Measurements from ENCODE around the gene LMF2.
"Not testable (repeated sequence)": the region's sequence is repeated elsewhere in the genome, so short reads cannot be mapped to it uniquely, and the experiment has no call there.

Gene LMF2

DNA sequence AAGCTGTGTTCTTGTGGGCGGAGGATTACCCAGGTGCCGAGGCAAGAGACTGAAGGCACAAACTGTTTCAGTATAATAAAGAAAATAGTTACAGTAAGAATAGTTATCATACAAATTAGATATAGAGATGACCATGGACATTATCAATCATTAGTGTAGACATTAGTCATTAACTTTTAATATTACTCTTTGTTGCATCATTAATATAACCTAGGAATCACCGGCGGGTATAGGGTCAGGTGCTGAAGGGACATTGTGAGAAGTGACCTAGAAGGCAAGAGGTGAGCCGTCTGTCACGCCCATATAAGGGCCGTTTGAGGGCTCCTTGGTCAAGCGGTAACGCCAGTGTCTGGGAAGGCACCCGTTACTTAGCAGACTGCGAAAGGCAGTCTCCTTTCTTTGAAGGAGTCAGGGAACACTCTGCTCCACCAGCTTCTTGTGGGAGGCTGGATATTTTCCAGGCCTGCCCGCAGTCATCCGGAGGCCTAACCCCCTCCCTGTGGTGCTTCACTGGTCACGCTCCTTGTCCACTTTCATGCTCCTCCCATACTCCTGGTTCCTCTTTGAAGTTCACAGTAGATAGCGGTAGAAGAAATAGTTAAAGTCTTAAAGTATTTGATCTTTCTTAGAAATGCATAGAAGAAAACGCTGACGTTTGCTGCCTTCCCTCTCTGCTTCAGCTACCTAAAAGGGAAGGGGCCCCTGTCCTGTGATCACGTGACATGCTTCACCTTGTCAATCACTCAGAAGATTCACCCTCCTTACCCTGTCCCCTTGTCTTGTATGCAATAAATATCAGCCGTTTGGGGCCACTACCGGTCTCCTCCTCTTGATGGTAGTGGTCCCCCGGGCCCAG, 26.6 kb upstream of the LMF2 start:
- not testable (repeated sequence) for DNase-seq

DNA sequence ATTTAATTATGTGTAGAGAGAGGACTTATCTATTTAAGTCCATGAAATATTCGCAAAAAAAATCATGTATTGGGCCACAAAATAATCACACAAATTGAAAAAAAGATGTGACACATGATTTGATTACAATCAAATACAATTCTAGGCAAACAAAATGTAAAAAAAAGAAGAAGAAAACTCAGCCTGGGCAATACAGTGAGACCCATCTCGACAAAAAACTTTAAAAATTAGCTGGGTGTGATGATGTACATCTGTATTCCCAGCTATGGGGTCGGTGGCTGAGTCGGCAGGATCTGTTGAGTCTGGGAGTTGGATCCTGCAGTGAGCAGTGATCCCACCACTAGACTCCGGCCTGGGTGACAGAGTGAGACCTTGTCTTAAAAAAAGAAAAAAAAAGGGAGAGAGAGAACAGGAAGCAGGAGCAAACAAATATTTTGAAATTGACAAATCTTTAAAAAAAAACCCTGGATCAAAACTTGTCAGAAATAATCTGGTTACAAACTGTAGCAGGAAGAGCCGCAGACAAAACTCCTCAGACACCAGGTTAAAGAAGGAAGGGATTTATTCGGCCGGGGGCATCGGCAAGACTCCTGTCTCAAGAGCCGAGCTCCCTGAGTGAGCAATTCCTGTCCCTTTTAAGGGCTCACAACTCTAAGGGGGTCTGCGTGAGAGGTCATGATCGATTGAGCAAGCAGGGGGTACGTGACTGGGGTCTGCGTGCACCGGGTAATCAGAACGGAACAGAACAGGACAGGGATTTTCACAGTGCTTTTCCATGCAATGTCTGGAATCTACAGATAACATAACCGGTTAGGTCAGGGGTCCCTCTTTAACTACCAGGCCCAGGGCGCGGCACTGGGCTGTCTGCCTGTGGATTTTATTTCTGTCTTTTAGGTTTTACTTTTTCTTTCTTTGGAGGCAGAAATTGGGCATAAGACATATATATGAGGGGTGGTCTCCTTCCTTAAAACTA, 25.6 kb upstream of the LMF2 start:
- no peak for DNase-seq

DNA sequence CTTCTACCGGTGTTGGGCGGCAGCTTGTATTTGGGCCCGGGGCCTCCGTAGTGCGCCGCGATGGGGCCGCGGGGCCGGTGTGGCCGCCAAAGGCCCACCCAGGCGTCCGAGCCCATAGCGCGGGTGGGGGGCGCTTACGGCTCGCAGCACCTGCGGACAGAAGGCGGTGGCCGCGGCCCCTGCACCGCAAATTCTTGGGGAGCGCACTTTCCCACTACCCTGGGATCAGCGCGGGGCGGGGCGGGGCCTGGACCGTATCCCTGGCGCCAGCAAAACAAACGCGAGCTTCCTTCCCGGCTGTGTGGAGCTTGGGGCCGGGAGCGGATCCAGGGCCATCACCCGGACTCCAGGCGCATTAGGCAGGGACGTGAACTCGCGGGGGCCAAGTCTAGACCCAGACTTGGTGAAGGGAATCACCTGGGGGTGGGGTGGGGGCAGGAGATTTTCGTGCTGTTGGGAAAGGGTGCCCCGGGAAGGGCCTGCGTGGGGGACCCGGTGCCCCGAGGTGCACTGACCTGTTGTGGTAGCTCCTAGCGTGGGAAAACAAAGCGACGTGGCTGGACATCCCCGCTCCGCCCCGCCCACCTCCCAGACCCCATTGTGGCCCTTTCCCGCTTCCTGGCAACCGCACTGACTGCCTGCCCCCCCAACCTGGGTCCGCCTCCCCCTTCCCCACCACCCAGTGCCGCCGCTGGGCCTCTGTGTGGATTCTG, 24.6 kb upstream of the LMF2 start:
- no peak for DNase-seq

DNA sequence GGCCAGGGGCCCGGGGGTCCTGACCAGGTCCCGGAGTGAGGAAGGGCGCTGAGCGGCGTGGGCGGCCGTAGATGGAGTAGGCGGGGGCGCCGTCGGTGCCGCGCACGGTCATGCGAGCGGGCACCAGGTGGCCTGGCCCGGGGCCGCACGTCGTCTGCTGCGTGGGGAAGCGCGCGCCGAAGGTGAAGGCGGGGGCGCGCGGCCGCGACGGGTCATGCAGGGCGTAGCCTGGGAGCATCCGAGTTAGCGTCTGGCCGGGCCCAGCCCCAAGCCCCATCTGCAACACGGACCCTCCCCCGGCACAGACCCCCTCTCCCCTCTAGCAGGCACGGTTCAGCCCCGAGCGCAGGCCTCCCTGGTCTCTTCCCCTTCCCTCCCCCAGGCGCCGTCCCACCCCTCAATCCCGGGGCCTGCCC, 24.1 kb upstream of the LMF2 start:
- peak; percentile 39 for DNase-seq

DNA sequence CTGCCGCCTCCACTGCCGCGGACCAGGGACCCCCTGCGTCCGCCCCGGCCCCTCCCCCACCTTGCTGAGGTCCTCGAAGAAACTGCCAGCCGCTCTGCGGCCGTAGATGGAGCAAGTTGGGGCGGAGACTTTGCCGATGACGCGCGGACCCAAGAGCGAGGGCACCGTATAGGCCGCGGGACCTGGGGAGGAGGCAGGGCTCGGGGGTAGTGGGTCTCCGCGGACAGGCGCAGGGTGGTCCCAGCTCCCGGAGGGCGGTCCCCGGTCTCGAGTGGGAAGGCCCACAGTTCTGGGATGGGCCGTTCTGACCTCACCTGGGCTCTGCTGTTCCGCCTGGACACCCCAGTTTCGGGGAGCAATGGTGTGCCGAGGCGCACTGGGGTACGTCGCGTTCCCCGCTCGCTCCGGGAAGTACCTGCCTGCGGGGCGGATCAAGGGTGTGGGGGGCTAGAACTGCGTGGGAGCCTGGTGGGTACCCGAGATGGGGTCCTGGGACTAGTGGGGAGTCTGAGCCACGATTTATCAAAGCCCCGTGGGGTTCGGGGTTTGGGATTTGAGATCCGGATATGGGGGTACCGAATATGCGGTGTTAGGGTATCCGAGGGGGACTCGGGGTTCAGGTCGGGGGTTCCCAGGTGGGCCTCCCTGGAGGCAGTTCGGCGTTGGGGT, 23.5 kb upstream of the LMF2 start:
- peak; percentile 57 for DNase-seq

DNA sequence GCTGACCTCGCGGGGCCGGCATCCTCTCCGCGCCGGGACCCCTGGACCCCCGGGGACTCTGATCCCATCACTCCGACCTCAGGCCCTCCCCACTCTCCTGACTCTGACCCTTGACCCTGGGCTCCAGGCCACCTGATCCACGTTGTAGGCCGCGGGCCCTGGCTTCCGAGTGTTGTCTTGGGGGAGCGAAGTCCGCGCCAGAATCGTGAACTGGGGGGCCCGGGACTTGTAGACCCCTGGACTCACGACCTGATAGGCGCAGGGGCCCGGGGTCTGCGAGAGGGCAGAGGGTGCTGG, 23.0 kb upstream of the LMF2 start:
- no peak for DNase-seq

DNA sequence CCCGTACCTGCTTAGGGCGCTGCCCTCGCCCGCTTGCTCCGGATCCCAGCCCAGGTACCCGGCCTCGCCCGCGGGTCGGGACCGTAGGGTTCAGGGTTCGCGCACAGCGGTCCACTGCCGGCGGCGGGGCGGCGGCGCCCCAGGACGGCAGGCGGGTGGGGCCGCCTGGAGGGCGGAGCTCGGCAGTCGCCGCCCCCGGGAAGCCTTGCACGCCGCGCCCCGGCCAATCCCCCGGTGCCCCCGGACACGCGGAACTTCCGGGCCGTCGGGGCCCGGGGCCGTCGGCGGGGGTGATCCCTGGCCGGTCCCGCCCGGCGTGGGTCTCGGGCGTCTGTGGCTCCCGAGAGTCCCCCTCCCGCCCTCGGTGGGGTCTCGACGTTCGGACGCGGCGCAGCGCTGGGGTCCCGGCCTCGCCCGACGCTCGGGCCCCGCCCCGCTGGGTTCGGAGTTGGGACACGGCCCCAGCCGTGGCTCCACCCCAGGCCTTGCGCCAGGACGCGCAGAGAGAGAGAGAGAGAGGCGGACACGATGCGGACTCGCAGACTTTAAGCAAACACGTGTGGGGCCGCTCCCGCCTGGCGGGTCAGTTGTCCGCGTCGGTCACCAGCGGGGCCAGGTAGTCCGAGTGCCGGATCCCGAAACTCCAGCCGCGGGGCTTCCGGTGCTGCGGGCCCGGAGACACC, 22.5 kb upstream of the LMF2 start, which contains the start of gene TYMP:
Gene TYMP, minus strand, starts transcription at position 116 of the 683 bp plus-strand sequence. CDS start 303 bp downstream, outside the sequence.
- DNase-seq, result peak; percentile 54

DNA sequence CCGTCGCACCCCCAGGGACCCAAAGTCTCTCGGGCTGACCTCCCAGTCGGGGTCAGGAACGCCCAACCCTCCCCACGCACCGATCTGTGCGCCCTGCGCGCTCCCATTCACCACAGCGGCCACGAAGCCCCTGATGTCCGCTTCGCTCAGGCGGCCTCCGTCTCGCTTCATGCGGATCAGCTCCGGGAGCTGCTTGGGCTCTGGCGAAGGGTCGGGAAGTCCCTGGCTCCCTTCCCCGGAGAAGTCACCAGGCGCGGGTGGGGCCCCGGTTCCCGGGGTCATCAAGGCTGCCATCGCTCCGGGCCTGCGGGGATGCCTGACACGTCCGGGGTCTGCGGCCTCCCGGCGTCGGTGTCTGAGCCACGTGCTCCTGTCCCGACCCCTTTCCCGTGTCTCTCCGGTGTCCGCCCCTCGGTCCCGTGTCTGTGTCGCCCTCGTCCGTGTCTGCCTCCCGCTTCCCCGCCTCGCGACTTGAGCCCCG, 22.0 kb upstream of the LMF2 start:
- no peak for DNase-seq

DNA sequence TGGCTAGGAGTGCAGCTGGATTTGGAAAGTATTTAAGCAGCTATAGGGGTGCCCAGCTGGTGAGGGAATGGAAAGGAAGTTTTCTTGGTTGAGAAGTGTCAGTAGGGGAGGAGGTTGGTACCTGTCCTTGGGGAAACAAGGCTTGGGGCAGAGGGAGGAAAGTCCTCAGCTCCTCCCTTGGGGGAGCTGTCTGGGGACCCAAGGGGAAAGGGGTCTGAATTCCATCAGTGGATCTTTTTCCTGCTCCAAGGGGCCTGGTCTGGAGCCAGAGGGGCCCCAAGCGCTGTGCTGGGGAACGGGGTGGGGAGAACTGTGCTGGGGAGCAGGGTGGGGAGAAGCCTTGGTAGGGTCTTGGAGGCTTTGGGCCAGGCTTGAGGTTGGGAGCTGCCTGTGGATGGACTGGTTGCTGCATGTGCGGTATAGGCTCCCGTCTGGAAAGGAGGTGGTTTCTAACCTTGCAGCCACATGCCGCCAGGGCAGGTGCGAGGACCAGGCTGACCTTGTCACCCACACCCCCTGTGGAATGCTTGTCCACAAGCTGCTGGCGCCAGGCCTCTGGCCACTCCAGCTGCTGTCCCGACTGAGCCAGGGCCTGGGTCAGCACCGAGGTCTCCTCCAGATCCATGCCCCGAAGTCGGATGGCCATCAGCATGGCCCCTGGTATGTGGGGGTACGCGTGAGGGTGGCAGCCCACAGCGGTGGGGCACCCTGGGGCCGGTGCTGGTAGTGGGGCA, 21.3 kb upstream of the LMF2 start:
- no peak for DNase-seq

DNA sequence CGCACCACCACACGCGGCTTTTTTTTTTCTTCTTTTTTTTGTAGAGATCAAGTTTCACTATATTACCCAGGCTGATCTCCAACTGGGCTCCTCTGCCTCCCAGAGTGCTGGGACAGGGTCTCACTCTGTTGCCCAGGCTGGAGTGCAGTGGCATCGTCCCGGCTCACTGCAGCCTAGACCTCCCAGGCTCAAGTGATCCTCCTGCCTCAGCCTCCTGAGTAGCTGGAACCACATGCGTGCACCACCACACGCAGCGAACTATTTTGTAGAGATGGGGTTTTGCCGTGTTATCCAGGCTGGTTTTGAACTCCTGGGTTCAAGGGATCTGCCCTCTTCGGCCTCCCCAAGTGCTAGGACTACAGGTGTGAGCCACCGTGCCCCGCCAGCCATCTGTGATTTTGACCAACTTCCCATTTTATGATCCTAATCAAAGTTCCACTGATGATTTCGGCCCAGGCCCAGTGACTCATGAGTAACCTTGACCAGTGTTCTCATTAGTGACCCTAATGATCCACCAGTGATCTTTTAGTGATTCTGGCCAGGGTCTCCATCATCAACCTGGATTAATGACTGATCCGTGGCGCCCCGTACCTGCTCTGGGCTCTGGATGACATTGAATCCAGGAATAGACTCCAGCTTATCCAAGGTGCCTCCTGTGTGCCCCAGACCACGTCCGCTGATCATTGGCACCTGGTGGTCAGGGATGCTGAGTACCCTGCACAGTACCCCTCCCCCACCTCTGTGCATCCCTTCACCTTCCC, 20.6 kb upstream of the LMF2 start:
- no peak for DNase-seq

DNA sequence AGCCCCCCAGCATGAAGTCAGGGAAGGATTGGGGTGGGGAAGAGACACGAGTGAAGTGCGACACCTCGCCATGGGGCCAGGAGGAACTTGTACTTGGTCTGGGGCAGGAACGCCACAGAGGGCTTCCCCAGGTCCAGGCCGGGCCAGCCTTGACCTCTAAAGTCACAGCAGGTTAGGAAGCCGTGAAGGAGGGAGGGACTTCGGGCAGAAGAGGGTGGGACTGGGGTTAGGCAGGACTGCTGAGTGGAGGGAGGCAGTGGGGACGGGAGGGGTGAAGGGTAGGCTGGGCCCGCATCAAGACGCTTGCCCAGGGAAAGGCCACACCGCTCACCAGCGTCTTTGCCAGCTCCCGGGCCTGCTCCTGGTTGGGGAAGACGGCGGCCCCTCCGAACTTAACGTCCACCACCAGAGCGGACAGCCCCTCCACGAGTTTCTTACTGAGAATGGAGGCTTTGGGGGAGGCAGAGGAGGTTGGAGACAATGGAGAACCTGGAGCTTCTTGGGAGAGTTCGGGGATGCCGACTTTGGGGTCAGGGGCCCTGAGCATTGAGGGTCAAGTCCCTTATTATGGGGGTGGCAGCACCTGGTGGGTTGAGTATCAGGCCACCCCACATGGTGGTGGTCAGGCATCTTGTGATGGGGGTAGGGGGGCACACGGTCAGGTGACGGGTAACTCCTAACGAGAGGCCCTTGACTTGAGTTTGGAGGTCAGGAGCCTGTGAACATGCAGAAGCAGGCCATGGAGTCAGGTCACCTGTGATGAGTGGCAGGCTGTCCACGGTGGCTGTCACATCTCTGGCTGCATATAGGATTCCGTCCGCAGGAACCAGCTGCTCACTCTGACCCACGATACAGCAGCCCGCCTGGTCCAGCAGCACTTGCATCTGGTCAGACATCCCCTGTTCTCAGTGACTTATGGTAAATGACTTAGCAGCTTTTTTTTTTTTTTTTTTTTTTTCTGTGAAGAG, 19.6 kb upstream of the LMF2 start:
- DNase-seq, result no peak

DNA sequence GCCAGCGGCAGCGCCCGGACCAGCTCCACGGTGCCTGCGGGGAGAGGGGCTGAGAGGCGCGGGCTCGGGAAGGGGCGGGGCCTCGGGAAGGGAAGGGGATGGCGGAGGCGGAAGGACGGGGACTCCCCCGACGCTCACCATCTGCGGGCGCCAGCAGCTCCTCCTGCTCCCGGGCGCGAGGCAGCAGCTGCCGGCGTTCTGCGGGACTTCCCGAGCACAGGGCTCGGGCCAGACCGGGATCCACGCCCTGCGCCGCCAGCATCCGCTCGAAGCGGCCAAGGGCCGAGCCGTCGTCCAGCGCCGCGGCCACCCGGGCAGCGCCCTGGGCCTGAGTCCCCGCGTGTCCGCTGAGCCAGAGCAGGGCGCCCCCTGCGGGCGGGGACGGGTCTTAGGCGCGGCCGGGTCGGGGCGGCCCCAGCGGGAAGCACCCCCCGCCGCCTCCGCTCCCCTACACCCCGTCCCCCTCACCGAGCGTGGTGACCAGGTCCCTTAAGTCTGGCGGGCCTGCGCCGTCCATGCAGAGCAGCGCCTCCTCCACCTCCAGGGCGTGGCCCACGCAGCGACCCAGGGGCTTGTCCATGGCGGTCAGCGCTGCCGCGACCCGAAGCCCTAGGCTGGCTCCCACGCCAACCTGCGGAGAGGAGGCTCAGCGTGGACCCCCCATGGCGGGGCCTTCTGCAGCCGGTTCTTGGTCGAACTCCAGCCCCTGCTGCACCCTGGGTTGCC, 18.8 kb upstream of the LMF2 start:
- DNase-seq, result peak; percentile 73

DNA sequence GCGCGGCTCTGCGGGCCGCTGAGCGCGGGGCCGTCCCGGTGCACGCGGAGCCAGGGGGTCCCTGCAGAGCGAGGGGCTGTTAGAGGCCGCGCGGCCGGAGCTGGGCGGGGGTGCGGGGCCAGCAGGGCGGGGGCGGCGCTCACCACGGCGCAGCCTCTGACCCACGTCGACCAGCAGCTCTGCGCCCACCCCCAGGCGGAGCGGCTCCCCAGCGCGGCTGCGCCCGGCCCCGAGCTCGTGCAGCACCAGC, 18.3 kb upstream of the LMF2 start:
- no peak for DNase-seq

DNA sequence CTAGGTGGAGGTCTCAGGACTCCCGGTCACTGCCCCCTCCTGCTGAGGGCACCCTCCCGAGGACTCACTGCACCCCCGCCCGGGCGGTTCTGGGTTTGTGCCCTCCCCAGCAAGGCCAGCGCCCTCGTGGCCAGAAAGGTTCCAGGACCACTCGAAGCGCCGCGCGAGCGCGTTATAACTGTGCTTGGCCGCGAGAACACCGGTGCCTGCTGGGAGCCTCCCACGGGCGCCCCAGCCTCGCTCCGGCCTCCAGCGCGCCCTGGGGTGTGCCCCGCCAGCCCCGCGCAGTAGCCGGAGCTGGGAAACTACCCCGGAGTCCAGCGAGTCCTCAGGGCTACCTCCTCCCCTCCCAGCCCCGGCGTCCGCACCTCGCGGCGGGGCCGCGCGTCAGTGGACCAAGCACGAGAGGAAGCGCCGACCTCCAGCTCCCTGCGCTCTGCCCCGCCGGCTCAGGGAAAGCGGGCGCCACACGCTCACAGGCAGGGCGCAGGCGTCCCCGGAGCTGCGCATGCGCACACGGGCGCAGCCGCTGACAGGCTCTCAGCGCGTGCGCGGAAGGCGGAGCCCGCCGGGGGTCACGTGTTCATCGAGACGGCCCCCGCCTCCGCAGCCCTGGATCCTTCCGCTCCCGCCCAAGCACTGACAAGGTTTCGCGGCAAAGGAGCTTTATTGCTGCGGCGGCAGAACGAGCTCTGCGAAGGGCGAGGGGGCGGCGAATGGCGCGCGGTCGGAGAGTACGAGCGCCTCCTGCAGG, 17.8 kb upstream of the LMF2 start, which contains the start of gene SCO2:
Gene SCO2, minus strand, starts transcription at position 495 of the 754 bp plus-strand sequence. CDS start 1,187 bp downstream, outside the sequence.
- DNase-seq, result peak; percentile 95

DNA sequence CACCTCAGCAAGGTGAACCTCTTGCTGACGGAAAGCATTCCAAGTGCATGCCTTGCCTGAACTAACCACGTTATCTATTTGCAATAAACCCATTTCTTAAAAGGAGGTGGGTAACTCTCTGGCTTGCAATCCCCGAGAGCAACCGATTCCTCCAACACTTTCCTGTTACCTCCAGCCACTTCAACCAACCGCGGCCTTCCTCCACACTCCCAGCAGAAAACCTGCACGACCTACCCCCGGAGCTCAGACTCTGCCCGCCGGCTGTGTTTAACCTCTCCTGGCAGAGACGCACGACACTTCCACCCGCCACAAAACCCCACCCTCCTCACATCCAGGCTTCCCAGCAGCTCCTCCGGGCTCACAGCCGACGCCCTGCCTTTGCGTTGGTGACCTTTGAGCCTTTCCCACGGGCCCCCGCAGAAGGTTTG, 17.2 kb upstream of the LMF2 start:
- no peak for DNase-seq

DNA sequence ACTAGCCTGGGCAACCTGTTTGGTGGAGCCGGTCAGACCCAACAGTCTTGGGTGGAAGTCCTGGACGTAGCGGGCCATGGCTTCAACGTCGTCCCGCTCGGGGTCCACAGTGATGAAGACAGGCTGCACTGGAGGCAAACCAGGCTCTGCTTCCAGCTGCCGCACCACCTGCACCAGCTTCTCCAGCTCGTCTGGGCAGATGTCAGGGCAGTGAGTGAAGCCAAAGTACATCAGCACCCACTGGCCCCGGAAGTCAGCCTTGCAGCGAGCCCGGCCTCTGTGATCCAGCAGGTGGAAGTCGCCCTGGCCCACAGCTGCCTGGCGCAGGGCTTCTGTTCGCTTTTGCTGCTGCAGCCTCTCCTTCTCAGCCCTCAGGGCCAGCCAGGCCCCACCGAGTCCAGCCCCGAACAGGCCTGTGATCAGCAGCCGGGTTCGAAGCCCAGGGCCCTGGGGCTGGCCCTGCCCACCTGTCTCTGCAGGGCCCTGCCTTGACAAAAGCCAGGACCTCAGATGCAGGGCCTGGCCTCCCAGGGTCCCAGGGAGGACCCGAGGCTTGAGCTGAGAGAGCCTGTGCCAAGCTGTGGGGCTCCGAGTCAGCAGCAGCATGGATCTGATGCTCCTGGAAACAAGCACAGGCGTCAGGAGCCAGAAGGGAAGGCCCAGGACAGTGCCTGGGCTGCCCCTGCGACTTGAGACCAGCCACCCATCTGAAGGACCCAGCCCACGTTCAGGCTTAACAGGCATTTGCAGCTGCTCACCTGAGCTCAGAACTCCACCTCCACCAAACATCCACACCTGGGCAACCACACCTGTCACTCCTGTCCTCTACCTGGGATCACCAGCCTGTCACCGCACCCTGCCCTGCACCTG, 16.5 kb upstream of the LMF2 start:
- no peak for DNase-seq

DNA sequence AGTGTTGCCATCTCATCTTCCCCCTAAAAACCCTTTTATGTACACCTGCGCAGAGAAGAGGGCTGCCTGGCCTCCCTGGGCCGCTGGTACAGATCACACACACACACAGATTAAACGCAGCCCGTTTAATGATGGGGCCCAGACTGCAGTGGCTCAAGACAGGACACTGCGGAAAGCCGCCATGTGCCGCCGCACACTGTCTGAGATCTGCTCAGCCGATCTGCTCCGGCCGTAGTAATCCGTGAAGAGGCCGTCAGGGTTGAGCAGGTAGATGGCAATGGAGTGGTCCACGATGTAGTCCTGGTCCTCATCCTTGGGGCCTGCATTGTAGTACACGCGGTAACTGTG, 15.9 kb upstream of the LMF2 start:
- DNase-seq, result no peak
